Natural killer cell (primary cell): ENCODE measurements around the gene GALNT15. TPM values are rescaled to one million over a fixed set of nuclear protein-coding genes. Genes with fewer than 3 reads are reported as not detected.

Experiments
- ATAC-seq, 3 donors: fragments of 150-1000 bp in 2 of 3; fragments of 200-7000 bp in 1 of 3; cut with Tn5 transposase; 1 replicate in 1 of 3; 2 replicates in 2 of 3; pipeline ENCODE4 v1.10.0; 2021; ENCODE audit warnings: mild to moderate bottlenecking in 2 of 3, moderate library complexity in 2 of 3
- DNase-seq, 2 donors: peaks; one replicate each; pipeline versions ENCODE4 v3.0.0 to v3.0.0-alpha.2; 2013 to 2021; ENCODE audit warnings: mixed read lengths in 1 of 2
- H3K27ac ChIP-seq: one replicate; pipeline ENCODE4 v1.5.1; 2013; ENCODE audit warnings: mild to moderate bottlenecking, low read length
- H3K27me3 ChIP-seq: one replicate; pipeline ENCODE4 v1.6.1; 2013; ENCODE audit warnings: low read length; ENCODE audit not compliant: control insufficient read depth, insufficient read depth
- H3K36me3 ChIP-seq: one replicate; pipeline ENCODE4 v1.6.1; 2013; ENCODE audit warnings: low read length; ENCODE audit not compliant: control insufficient read depth, insufficient read depth
- H3K4me1 ChIP-seq: one replicate; pipeline ENCODE4 v1.6.1; 2013; ENCODE audit warnings: low read length; ENCODE audit not compliant: control insufficient read depth, insufficient read depth
- H3K4me3 ChIP-seq: one replicate; pipeline ENCODE4 v1.5.1; 2013; ENCODE audit warnings: low read length
- H3K9me3 ChIP-seq: one replicate; pipeline ENCODE4 v1.6.1; 2013; ENCODE audit warnings: low read length; ENCODE audit not compliant: control insufficient read depth, insufficient read depth
- H3K27ac Mint-ChIP-seq, 2 donors: one replicate each; pipeline ENCODE4 v1.8.0; 2022; ENCODE audit warnings: mild to moderate bottlenecking in 2 of 2, mixed read lengths in 2 of 2, moderate library complexity in 1 of 2
- H3K27me3 Mint-ChIP-seq, 2 donors: one replicate each; pipeline ENCODE4 v1.8.0; 2022; ENCODE audit warnings: low read depth in 2 of 2, mixed read lengths in 2 of 2
- H3K36me3 Mint-ChIP-seq: one replicate; pipeline ENCODE4 v1.8.0; 2022; ENCODE audit warnings: mixed read lengths
- H3K4me1 Mint-ChIP-seq, 2 donors: one replicate each; pipeline ENCODE4 v1.8.0; 2022; ENCODE audit warnings: mixed read lengths in 2 of 2
- H3K4me3 Mint-ChIP-seq: one replicate; pipeline ENCODE4 v1.8.0; 2022; ENCODE audit warnings: mild to moderate bottlenecking, moderate library complexity, mixed read lengths
- H3K9me3 Mint-ChIP-seq, 2 donors: one replicate each; pipeline ENCODE4 v1.8.0; 2022; ENCODE audit warnings: mixed read lengths in 2 of 2
- WGBS: methylation state at CpG from one replicate; pipeline ENCODE4 v1.1.7; 2013; ENCODE audit warnings: missing lambda C conversion rate; ENCODE audit not compliant: insufficient coverage; 5-methylcytosine and 5-hydroxymethylcytosine counted together
- intact Hi-C: fragments of 100-400 bp; cut with micrococcal nuclease; formaldehyde crosslinking; loops from one replicate; pipeline ENCODE4 v1.14.2; 2022
- total RNA-seq, 4 donors: library from RNA; stranded (reverse); fragments of 120-200 nt in 1 of 4; gene quantifications; one replicate each; pipeline versions ENCODE4 v1.2.3 to v1.2.4, GENCODE V29; 2013 to 2022
- TF ChIP-seq, protein P1 (sequence below): fragments of 200-600 bp; IDR thresholded peaks from one replicate; pipeline ENCODE4 v1.8.0; 2022; ENCODE audit warnings: antibody characterized with exemption

The GALNT15 gene
- total RNA-seq, 3 donors from 2014 or later (not counting 1 experiment from before 2014, with no cell fraction given), result not detected

GRCh38 chr3:16203671-16204629, 29.5 kb downstream of the GALNT15 start:
- intact Hi-C loops, result no loop called here
- H3K27ac Mint-ChIP-seq, result no peak overlapping the region
- peaks cover 16 to 20% of the 10 kb centered on the region in 2 donors for H3K27me3 Mint-ChIP-seq
- H3K36me3 ChIP-seq, result no peaks in the 10 kb centered on the region
- no peaks in the 10 kb centered on the region for H3K9me3 Mint-ChIP-seq
- DNase-seq, result no peak
- no peaks in the 10 kb centered on the region for H3K9me3 ChIP-seq
- TF ChIP-seq, protein P1, sequence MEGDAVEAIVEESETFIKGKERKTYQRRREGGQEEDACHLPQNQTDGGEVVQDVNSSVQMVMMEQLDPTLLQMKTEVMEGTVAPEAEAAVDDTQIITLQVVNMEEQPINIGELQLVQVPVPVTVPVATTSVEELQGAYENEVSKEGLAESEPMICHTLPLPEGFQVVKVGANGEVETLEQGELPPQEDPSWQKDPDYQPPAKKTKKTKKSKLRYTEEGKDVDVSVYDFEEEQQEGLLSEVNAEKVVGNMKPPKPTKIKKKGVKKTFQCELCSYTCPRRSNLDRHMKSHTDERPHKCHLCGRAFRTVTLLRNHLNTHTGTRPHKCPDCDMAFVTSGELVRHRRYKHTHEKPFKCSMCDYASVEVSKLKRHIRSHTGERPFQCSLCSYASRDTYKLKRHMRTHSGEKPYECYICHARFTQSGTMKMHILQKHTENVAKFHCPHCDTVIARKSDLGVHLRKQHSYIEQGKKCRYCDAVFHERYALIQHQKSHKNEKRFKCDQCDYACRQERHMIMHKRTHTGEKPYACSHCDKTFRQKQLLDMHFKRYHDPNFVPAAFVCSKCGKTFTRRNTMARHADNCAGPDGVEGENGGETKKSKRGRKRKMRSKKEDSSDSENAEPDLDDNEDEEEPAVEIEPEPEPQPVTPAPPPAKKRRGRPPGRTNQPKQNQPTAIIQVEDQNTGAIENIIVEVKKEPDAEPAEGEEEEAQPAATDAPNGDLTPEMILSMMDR, result no peak
- no peaks in the 10 kb centered on the region for H3K4me1 ChIP-seq
- 93% methylated on average over 6 of the region's 6 CpGs for WGBS
- H3K4me3 ChIP-seq, result no peak overlapping the region
- H3K36me3 Mint-ChIP-seq, result no peaks in the 10 kb centered on the region
- H3K4me3 Mint-ChIP-seq, result no peak overlapping the region
- H3K4me1 Mint-ChIP-seq, result no peaks in the 10 kb centered on the region
- H3K27ac ChIP-seq, result no peak overlapping the region
- no peak for ATAC-seq
- H3K27me3 ChIP-seq, result no peaks in the 10 kb centered on the region

DNA sequence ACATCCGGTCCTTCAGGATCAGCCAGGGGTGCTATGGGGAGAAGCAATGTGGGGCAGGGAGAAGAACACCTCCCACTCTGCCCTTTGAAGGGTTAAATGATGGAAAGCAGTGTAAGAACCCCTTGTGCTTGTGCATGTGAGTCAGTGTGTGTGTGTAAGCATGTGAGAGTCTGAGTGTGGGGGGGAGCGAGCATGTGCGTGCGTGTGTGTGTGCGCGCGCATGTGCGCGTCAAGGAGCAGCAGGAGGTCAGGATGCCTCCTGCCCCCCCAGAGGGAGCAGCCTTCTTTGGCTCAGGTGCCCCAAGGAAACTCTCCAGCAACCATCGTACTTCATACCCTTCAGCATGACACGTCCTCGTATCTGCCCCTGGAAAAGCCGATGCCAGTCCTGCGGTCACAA, 30.3 kb downstream of the GALNT15 start:
- H3K4me3 ChIP-seq, result no peak overlapping the region
- Mint-ChIP-seq H3K36me3 (no peaks in the 10 kb centered on the region), H3K4me3 (no peak overlapping the region), H3K27me3 (peaks cover 15 to 16% of the 10 kb centered on the region in 2 donors), H3K27ac (no peak overlapping the region), H3K9me3 (no peaks in the 10 kb centered on the region), H3K4me1 (no peaks in the 10 kb centered on the region)
- intact Hi-C loops, result no loop called here
- WGBS, result 94% methylated on average over 14 of the region's 14 CpGs
- no peak for ATAC-seq
- H3K9me3 ChIP-seq, result no peaks in the 10 kb centered on the region
- H3K4me1 ChIP-seq, result no peaks in the 10 kb centered on the region
- TF ChIP-seq, protein P1, result no peak
- DNase-seq, result no peak
- no peaks in the 10 kb centered on the region for H3K36me3 ChIP-seq
- H3K27me3 ChIP-seq, result no peaks in the 10 kb centered on the region
- no peak overlapping the region for H3K27ac ChIP-seq

GRCh38 chr3:16205156-16205870, 30.8 kb downstream of the GALNT15 start:
- no peaks in the 10 kb centered on the region for H3K4me1 Mint-ChIP-seq
- H3K27ac Mint-ChIP-seq, result no peak overlapping the region
- H3K4me3 Mint-ChIP-seq, result no peak overlapping the region
- Histone ChIP-seq H3K9me3 (no peaks in the 10 kb centered on the region), H3K27ac (no peak overlapping the region), H3K27me3 (no peaks in the 10 kb centered on the region), H3K4me3 (no peak overlapping the region), H3K36me3 (no peaks in the 10 kb centered on the region), H3K4me1 (no peaks in the 10 kb centered on the region)
- peaks cover 15 to 16% of the 10 kb centered on the region in 2 donors for H3K27me3 Mint-ChIP-seq
- TF ChIP-seq, protein P1, result no peak
- DNase-seq (no peak), ATAC-seq (no peak)
- no peaks in the 10 kb centered on the region for H3K36me3 Mint-ChIP-seq
- 63% methylated on average over 11 of the region's 11 CpGs for WGBS
- intact Hi-C loops, result no loop called here
- no peaks in the 10 kb centered on the region for H3K9me3 Mint-ChIP-seq
